GM13977 (cell line): ENCODE measurements around the gene RAD51B.

Experiments used
- DNase-seq: peaks from one replicate; pipeline ENCODE4 v3.0.0; 2012; ENCODE audit warnings: low spot score
- CTCF ChIP-seq: IDR thresholded peaks from 2 replicates; pipeline ENCODE4 v1.5.1; 2012; ENCODE audit warnings: mild to moderate bottlenecking, control low read depth; ENCODE audit not compliant: insufficient read depth; ENCODE audit errors: extremely low read depth, missing control alignments
- in situ Hi-C: fragments of 300-500 bp; cut with MboI; formaldehyde crosslinking; loops from one replicate; pipeline ENCODE4 v1.12.0; 2022; ENCODE audit warnings: low sequenced_read_pairs, low pct_unique_long_range_greater_than_20kb, mixed read lengths, inconsistent platforms; ENCODE audit not compliant: unreplicated experiment

Gene RAD51B

GRCh38 chr14:68167383-68168087 lies 348.0 kb downstream of the RAD51B start:
- DNase-seq = no peak
- TF ChIP-seq CTCF = no peak
- in situ Hi-C loops = no loop called here

- no peak for TF ChIP-seq CTCF
- in situ Hi-C loops = no loop called here
- no peak for DNase-seq
Observed at GRCh38 chr14:68168460-68169109, 349.0 kb downstream of the RAD51B start.

- TF ChIP-seq CTCF = no peak
- in situ Hi-C loops = no loop called here
- no peak for DNase-seq
Observed at GRCh38 chr14:68172216-68172615, 352.6 kb downstream of the RAD51B start.

- in situ Hi-C loops = no loop called here
- no peak for DNase-seq
- no peak for TF ChIP-seq CTCF
Observed at GRCh38 chr14:68172627-68173026, 353.0 kb downstream of the RAD51B start.

GRCh38 chr14:68173227-68173972 lies 353.8 kb downstream of the RAD51B start:
- no peak for TF ChIP-seq CTCF
- in situ Hi-C loops = no loop called here
- DNase-seq = no peak

- in situ Hi-C loops = no loop called here
- no peak for DNase-seq
- no peak for TF ChIP-seq CTCF
Observed at GRCh38 chr14:68174446-68174845, 354.9 kb downstream of the RAD51B start.
